Activated CD4-positive, alpha-beta T cell treated with anti-CD3 and anti-CD28 coated beads for 36 hours (primary cell): ENCODE data around the gene SETD5. TPM values are rescaled to one million over a fixed set of nuclear protein-coding genes. Genes with fewer than 3 reads are reported as not detected.

Source experiments
- ATAC-seq: fragments of 200-7000 bp; cut with Tn5 transposase; one replicate; pipeline ENCODE4 v1.10.0; 2021; ENCODE audit warnings: mild to moderate bottlenecking, moderate library complexity
- CTCF ChIA-PET: fragments of 350-600 bp; sonication (Branson Sonifier 250); formaldehyde crosslinking; loops from one replicate; lab custom pipeline; 2021; ENCODE audit warnings: antibody characterized with exemption; lab: Charles Lee
- POLR2A ChIA-PET: fragments of 350-600 bp; sonication (Branson Sonifier 250); formaldehyde crosslinking; loops from one replicate; lab custom pipeline; 2021; ENCODE audit warnings: antibody characterized with exemption, inconsistent platforms; lab: Charles Lee
- DNase-seq: peaks from one replicate; pipeline ENCODE4 v3.0.0-alpha.2; 2020
- H3K27ac Mint-ChIP-seq: one replicate; pipeline ENCODE4 v1.8.0; 2021; ENCODE audit warnings: mixed read lengths
- H3K27me3 Mint-ChIP-seq: one replicate; pipeline ENCODE4 v1.8.0; 2021; ENCODE audit warnings: mixed read lengths
- H3K36me3 Mint-ChIP-seq: one replicate; pipeline ENCODE4 v1.8.0; 2021; ENCODE audit warnings: low read depth, mixed read lengths
- H3K4me1 Mint-ChIP-seq: one replicate; pipeline ENCODE4 v1.8.0; 2021; ENCODE audit warnings: mixed read lengths
- H3K4me3 Mint-ChIP-seq: one replicate; pipeline ENCODE4 v1.8.0; 2021; ENCODE audit warnings: mild to moderate bottlenecking, moderate library complexity, mixed read lengths
- H3K9me3 Mint-ChIP-seq: one replicate; pipeline ENCODE4 v1.8.0; 2021; ENCODE audit warnings: low read depth, mixed read lengths
- intact Hi-C, 2 experiments: fragments of 100-400 bp; cut with DNase I in 1 of 2; cut with micrococcal nuclease in 1 of 2; formaldehyde crosslinking; loops; one replicate each; pipeline versions ENCODE4 v1.14.2 to v1.15.1; 2022 to 2024; cut with DNase I, micrococcal nuclease
- total RNA-seq, 2 experiments: library from RNA; stranded (reverse); gene quantifications; one replicate each; pipeline ENCODE4 v1.2.3, GENCODE V29; 2021

The SETD5 gene
- total RNA-seq, 2 experiments from 2014 or later = 115 to 148 TPM

- ATAC-seq (no peak), DNase-seq (no peak)
- Mint-ChIP-seq H3K36me3 (peaks cover 2% of the 10 kb centered on the region), H3K9me3 (no peaks in the 10 kb centered on the region), H3K27ac (no peak overlapping the region), H3K4me3 (no peak overlapping the region), H3K4me1 (peaks cover 5% of the 10 kb centered on the region), H3K27me3 (peaks cover 19% of the 10 kb centered on the region)
- ChIA-PET CTCF (interaction anchor here (1.1 kb wide), 1 partner anchor 10 kb away, joined by 3 read pairs; no protein-coding TSS in a partner anchor), POLR2A (no interaction called here)
- intact Hi-C loops = no loop called here
Measured at GRCh38 chr3:9497821-9498565, 100.6 kb downstream of the SETD5 start.

DNA sequence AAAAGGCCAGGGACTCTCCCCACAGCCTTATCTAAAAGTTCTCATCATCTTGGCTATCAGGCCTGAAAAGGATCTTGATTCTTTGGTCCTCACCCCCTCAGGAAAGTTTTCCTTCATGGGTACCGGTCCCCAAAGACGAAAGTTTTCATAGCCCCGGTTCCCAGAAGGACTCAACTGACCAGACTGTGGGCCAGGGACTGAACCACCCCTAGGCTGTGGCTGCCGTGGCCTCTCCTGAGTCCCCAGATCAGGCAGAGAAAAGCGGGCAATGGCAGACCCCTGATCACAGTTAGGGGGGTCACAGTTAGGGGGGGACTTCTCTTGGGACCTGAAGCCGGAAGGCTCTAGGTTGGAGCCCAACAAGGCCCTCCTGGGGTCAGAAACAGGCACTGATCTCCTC lies 101.4 kb downstream of the SETD5 start:
- H3K36me3 Mint-ChIP-seq = peaks cover 2% of the 10 kb centered on the region
- POLR2A ChIA-PET = no interaction called here
- CTCF ChIA-PET = interaction anchor here (0.6 kb wide), 1 partner anchor 136 kb away, joined by 3 read pairs; the partner anchor contains the start of gene THUMPD3
- peaks cover 5% of the 10 kb centered on the region for H3K4me1 Mint-ChIP-seq
- intact Hi-C loops = no loop called here
- DNase-seq (no peak), ATAC-seq (no peak)
- H3K4me3 Mint-ChIP-seq = no peak overlapping the region
- H3K27me3 Mint-ChIP-seq = peaks cover 19% of the 10 kb centered on the region
- no peaks in the 10 kb centered on the region for H3K9me3 Mint-ChIP-seq
- H3K27ac Mint-ChIP-seq = no peak overlapping the region

DNA sequence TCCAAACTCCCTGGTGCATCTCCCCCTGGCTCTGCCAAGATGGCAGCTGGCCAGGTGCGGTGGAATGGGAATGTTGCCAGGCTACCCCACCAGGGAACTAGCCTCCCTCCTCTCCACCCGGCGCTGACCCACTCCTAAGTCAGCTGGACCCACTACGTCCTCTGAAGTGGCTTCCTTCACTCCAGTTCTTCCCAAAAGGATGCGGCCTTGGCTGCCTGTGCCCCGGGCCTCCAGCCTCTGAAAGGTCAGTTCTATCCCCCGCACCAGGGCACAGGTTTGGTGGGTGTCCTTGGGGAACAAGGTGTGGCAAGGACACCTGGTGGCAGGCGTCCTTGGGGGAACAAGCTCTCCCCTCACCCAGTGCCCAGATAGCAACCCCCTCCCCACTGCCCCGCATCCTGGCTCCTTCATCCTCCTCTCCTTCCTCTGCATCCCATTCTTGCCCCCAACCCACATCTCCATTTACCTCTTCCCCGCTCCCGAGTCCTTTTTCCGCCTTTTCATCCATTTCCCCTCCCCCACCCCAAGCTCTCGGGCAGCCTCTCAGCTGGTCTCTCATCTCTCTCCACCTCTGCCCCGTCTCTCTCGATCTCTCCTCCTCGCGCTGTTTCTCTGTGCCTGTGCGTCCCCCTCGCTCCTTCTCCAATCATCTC lies 102.2 kb downstream of the SETD5 start:
- peaks cover 5% of the 10 kb centered on the region for H3K4me1 Mint-ChIP-seq
- no peak overlapping the region for H3K4me3 Mint-ChIP-seq
- intact Hi-C loops = loop anchor here (1.0 to 5.0 kb wide), 2 partner anchors 228 kb away; no protein-coding TSS in a partner anchor
- H3K9me3 Mint-ChIP-seq = no peaks in the 10 kb centered on the region
- ChIA-PET CTCF (interaction anchor here (0.6 kb wide), 1 partner anchor 137 kb away, joined by 3 read pairs; the partner anchor contains the start of gene THUMPD3), POLR2A (interaction anchor here (0.6 kb wide), 1 partner anchor 17 kb away, joined by 3 read pairs; no protein-coding TSS in a partner anchor)
- H3K27me3 Mint-ChIP-seq = peaks cover 19% of the 10 kb centered on the region
- no peak for ATAC-seq
- H3K27ac Mint-ChIP-seq = no peak overlapping the region
- peaks cover under 1% of the 10 kb centered on the region for H3K36me3 Mint-ChIP-seq
- no peak for DNase-seq

DNA sequence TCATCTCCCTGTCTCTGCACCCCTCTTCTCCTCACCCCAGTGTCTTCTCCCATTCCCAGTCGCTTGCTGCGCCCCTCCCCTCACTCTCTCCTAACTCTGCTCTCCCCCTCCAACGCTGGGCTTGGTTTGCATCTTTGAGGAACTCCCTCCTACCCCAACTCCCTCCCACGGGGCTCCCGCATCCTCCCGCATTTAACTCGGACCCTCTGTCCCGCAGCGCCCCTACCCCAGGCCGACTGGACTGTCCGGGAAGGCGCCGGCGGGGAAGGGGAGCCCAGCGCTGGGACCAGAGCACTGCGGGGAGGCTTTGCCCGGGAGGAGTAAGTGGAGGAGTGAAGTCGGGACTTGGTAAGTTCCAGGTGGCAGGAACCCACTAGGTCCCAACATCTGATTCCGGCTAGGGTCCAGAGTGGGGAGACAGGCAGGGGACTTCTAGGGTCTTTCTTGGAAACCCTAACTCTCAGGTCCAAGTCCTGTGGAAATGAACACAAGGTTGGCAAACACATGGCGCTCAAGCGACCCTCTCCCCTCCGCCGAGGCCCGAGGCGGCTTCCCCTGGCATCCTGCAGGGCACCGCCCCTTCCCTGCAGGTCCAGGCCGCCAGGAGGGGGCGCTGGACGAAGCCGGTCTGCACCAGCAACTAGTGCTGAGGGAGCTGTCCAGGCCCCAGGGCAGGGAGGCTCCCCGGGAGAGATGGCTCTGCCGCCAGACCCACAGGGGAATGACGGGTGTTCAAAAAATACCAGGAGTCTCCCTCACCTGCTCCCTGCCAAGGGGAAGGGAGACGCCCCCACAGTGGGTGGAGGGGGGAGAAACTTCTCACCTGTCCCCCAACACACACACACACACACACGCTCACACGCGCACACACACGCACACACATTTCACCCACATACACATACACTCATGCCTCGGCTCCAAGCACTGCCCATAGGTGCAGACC lies 103.0 kb downstream of the SETD5 start:
- CTCF ChIA-PET = interaction anchor here (0.5 to 1.6 kb wide), 3 partner anchors 8 to 522 kb away, joined by 3 to 5 read pairs (median 4); no protein-coding TSS in a partner anchor
- Mint-ChIP-seq H3K4me3 (no peak overlapping the region), H3K36me3 (no peaks in the 10 kb centered on the region), H3K4me1 (peaks cover 5% of the 10 kb centered on the region), H3K9me3 (no peaks in the 10 kb centered on the region), H3K27me3 (peaks cover 19% of the 10 kb centered on the region), H3K27ac (no peak overlapping the region)
- ATAC-seq (peak; percentile 92), DNase-seq (peak; percentile 89)
- POLR2A ChIA-PET = interaction anchor here (0.6 kb wide), 1 partner anchor 18 kb away, joined by 3 read pairs; no protein-coding TSS in a partner anchor
- intact Hi-C loops = loop anchor here (1.0 to 5.0 kb wide), 2 partner anchors 227 kb away; no protein-coding TSS in a partner anchor

- Mint-ChIP-seq H3K9me3 (no peaks in the 10 kb centered on the region), H3K27ac (no peak overlapping the region), H3K4me3 (no peak overlapping the region), H3K36me3 (no peaks in the 10 kb centered on the region), H3K4me1 (peaks cover 5% of the 10 kb centered on the region), H3K27me3 (peaks cover 19% of the 10 kb centered on the region)
- intact Hi-C loops = loop anchor here in 1 of 2 experiments (5.0 kb wide), 1 partner anchor 226 kb away; no protein-coding TSS in a partner anchor
- CTCF ChIA-PET = interaction anchor here (0.5 to 1.6 kb wide), 4 partner anchors 9 to 521 kb away, joined by 3 to 5 read pairs (median 4); no protein-coding TSS in a partner anchor
- POLR2A ChIA-PET = no interaction called here
- no peak for DNase-seq
- no peak for ATAC-seq
Measured at GRCh38 chr3:9501226-9501625, 103.8 kb downstream of the SETD5 start.

DNA sequence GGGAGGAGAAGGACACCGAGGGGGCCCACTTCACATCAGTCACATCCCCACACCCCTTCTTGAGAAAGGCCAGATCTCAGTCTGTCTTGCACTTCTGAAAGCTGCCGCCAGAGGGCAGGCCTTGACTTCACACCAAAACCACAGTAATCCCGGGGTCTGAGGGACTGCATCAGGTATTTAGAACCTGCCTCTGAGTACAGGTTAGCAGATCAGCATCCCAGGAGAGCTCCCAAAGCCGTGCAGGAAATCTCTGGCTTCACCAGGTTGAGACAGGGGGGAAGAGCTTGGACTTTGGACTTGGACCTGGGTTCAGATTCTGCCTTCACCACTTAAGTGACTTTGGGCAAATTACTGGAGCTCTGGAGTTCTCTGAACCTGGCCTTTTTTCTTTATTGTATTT lies 105.9 kb downstream of the SETD5 start:
- intact Hi-C loops = loop anchor here (1.0 to 5.0 kb wide), 2 partner anchors 150 to 224 kb away; no protein-coding TSS in a partner anchor
- no peaks in the 10 kb centered on the region for H3K9me3 Mint-ChIP-seq
- peaks cover 22% of the 10 kb centered on the region for H3K27me3 Mint-ChIP-seq
- no peak overlapping the region for H3K4me3 Mint-ChIP-seq
- H3K27ac Mint-ChIP-seq = no peak overlapping the region
- H3K4me1 Mint-ChIP-seq = peaks cover 5% of the 10 kb centered on the region
- ChIA-PET POLR2A (no interaction called here), CTCF (interaction anchor here (0.5 to 1.6 kb wide), 18 partner anchors 9 to 246 kb away, joined by 3 to 7 read pairs (median 3); partner anchors contain the start of gene OGG1)
- no peaks in the 10 kb centered on the region for H3K36me3 Mint-ChIP-seq
- peak; percentile 84 for DNase-seq
- peak; percentile 67 for ATAC-seq

- Mint-ChIP-seq H3K4me1 (peaks cover 3% of the 10 kb centered on the region), H3K36me3 (no peaks in the 10 kb centered on the region), H3K27ac (no peak overlapping the region), H3K4me3 (no peak overlapping the region), H3K27me3 (peaks cover 13% of the 10 kb centered on the region), H3K9me3 (no peaks in the 10 kb centered on the region)
- ChIA-PET POLR2A (no interaction called here), CTCF (interaction anchor here (0.5 to 1.0 kb wide), 2 partner anchors 11 to 143 kb away, joined by 3 read pairs; no protein-coding TSS in a partner anchor)
- DNase-seq (no peak), ATAC-seq (no peak)
- intact Hi-C loops = no loop called here
Measured at GRCh38 chr3:9507586-9508578, 110.5 kb downstream of the SETD5 start.

- CTCF ChIA-PET = interaction anchor here (1.0 kb wide), 1 partner anchor 12 kb away, joined by 3 read pairs; no protein-coding TSS in a partner anchor
Measured at GRCh38 chr3:9508781-9509180, 111.4 kb downstream of the SETD5 start.

GRCh38 chr3:9512456-9513045 lies 115.1 kb downstream of the SETD5 start:
- Mint-ChIP-seq H3K4me3 (no peak overlapping the region), H3K9me3 (no peaks in the 10 kb centered on the region), H3K4me1 (peaks cover 3% of the 10 kb centered on the region), H3K36me3 (no peaks in the 10 kb centered on the region), H3K27ac (no peak overlapping the region), H3K27me3 (peaks cover 13% of the 10 kb centered on the region)
- intact Hi-C loops = no loop called here
- ChIA-PET CTCF (interaction anchor here (0.6 to 1.0 kb wide), 4 partner anchors 10 to 159 kb away, joined by 3 to 4 read pairs (median 3); no protein-coding TSS in a partner anchor), POLR2A (no interaction called here)
- no peak for DNase-seq
- no peak for ATAC-seq

More at GRCh38 chr3:9508781-9509180, 111.4 kb downstream of the SETD5 start:
- no peaks in the 10 kb centered on the region for H3K36me3 Mint-ChIP-seq
- ATAC-seq = no peak
- H3K9me3 Mint-ChIP-seq = no peaks in the 10 kb centered on the region
- no peak overlapping the region for H3K27ac Mint-ChIP-seq
- no peak overlapping the region for H3K4me3 Mint-ChIP-seq
- no peak for DNase-seq
- intact Hi-C loops = no loop called here
- POLR2A ChIA-PET = no interaction called here
- peaks cover 3% of the 10 kb centered on the region for H3K4me1 Mint-ChIP-seq
- H3K27me3 Mint-ChIP-seq = peaks cover 13% of the 10 kb centered on the region
